ENCODE measurements around the gene ZFAND3. TPM values are rescaled to one million over a fixed set of nuclear protein-coding genes. Genes with fewer than 3 reads are reported as not detected.

Gene ZFAND3
- total RNA-seq, 6 experiments from 2014 or later, result 75.2 to 93.2 (median 87.0) TPM

DNA sequence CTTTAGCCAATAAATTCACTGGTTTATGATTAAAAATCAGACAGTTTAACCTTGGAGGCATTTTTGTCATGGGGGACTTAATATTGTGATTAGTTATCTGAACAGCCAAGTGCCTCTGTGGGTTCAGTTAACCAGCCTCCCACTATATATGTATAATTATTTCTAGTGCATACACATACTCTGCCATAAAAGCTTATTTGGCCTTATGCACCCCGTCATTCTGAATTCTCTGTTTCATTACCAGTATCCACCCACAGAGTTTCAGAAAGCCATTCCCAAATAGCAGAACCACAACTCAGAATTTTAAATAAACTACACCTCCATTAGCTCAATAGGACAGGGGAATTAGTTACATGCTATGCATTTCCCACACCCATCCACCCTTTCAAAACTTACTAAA is 279.7 kb downstream of the ZFAND3 start:
- peaks cover 18% of the 10 kb centered on the region for H3K36me3 Mint-ChIP-seq (ENCODE audit: low read depth)

DNA sequence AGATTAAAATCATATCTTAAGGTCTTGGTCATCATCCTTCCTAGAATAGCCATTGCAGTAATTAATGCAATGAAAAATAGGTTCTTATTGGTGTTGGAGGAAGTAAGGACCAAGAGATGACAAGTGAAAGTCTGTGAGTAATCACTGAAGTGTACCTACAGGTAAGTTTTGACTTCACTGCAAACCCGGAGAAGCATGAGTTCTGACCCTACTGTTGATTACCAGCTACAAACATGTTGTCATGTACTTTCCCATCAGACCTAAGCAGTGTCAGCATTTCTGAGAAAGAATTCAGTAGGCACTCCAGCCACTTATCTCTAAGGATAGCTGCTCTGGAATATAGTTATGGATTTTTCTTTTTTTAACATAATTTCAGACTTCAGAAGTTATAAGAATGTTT is 280.9 kb downstream of the ZFAND3 start:
- Mint-ChIP-seq H3K36me3 (ENCODE audit: low read depth) (peaks cover 18% of the 10 kb centered on the region), H3K9me3 (no peaks in the 10 kb centered on the region), H3K4me1 (ENCODE audit: low read depth) (peaks cover 16% of the 10 kb centered on the region; the same call in 1 of the 2 replicates), H3K4me3 (no peak overlapping the region), H3K27ac (no peak overlapping the region), H3K27me3 (ENCODE audit: insufficient read depth) (no peaks in the 10 kb centered on the region; the same call in 1 of the 2 replicates)
- TF ChIP-seq, protein P1, sequence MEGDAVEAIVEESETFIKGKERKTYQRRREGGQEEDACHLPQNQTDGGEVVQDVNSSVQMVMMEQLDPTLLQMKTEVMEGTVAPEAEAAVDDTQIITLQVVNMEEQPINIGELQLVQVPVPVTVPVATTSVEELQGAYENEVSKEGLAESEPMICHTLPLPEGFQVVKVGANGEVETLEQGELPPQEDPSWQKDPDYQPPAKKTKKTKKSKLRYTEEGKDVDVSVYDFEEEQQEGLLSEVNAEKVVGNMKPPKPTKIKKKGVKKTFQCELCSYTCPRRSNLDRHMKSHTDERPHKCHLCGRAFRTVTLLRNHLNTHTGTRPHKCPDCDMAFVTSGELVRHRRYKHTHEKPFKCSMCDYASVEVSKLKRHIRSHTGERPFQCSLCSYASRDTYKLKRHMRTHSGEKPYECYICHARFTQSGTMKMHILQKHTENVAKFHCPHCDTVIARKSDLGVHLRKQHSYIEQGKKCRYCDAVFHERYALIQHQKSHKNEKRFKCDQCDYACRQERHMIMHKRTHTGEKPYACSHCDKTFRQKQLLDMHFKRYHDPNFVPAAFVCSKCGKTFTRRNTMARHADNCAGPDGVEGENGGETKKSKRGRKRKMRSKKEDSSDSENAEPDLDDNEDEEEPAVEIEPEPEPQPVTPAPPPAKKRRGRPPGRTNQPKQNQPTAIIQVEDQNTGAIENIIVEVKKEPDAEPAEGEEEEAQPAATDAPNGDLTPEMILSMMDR (IDR thresholded peaks at IDR 0.05), result no peak
- DNase-seq, result no peak

More for the DNA sequence above, 279.7 kb downstream of the ZFAND3 start:
- TF ChIP-seq, protein P1 (IDR thresholded peaks at IDR 0.05), result no peak
- H3K27me3 Mint-ChIP-seq (ENCODE audit: insufficient read depth), result no peaks in the 10 kb centered on the region; the same call in 1 of the 2 replicates
- no peak overlapping the region for H3K4me3 Mint-ChIP-seq
- DNase-seq, result no peak
- H3K4me1 Mint-ChIP-seq (ENCODE audit: low read depth), result peaks cover 14% of the 10 kb centered on the region; the same call in 1 of the 2 replicates
- no peak overlapping the region for H3K27ac Mint-ChIP-seq
- no peaks in the 10 kb centered on the region for H3K9me3 Mint-ChIP-seq

GRCh38 chr6:38103921-38104320 is 284.4 kb downstream of the ZFAND3 start:
- H3K27me3 Mint-ChIP-seq (ENCODE audit: insufficient read depth), result peaks cover 4% of the 10 kb centered on the region
- TF ChIP-seq, protein P1 (IDR thresholded peaks at IDR 0.05), result no peak
- DNase-seq, result no peak
- H3K4me3 Mint-ChIP-seq, result no peak overlapping the region
- no peaks in the 10 kb centered on the region for H3K9me3 Mint-ChIP-seq
- peaks cover 27% of the 10 kb centered on the region for H3K36me3 Mint-ChIP-seq (ENCODE audit: low read depth)
- 0 out of 2 replicates have a peak, but pooled peaks cover 10% of the 10 kb centered on the region for H3K4me1 Mint-ChIP-seq (ENCODE audit: low read depth)
- H3K27ac Mint-ChIP-seq, result no peak overlapping the region

GRCh38 chr6:38105066-38105465 is 285.5 kb downstream of the ZFAND3 start:
- Mint-ChIP-seq H3K36me3 (ENCODE audit: low read depth) (peaks cover 27% of the 10 kb centered on the region), H3K27me3 (ENCODE audit: insufficient read depth) (peaks cover 4% of the 10 kb centered on the region), H3K9me3 (no peaks in the 10 kb centered on the region), H3K4me1 (ENCODE audit: low read depth) (peaks cover 13% of the 10 kb centered on the region; the same call in 1 of the 2 replicates), H3K4me3 (no peak overlapping the region), H3K27ac (no peak overlapping the region)
- DNase-seq, result no peak
- TF ChIP-seq, protein P1 (IDR thresholded peaks at IDR 0.05), result no peak

GRCh38 chr6:38107073-38107472 is 287.5 kb downstream of the ZFAND3 start:
- TF ChIP-seq, protein P1 (IDR thresholded peaks at IDR 0.05), result no peak
- Mint-ChIP-seq H3K36me3 (ENCODE audit: low read depth) (peaks cover 16% of the 10 kb centered on the region), H3K4me1 (ENCODE audit: low read depth) (peaks cover 26% of the 10 kb centered on the region), H3K27ac (no peak overlapping the region), H3K27me3 (ENCODE audit: insufficient read depth) (peaks cover 4% of the 10 kb centered on the region), H3K9me3 (no peaks in the 10 kb centered on the region), H3K4me3 (no peak overlapping the region)
- DNase-seq, result no peak
